ENCODE data around the gene AMPH.

DNA sequence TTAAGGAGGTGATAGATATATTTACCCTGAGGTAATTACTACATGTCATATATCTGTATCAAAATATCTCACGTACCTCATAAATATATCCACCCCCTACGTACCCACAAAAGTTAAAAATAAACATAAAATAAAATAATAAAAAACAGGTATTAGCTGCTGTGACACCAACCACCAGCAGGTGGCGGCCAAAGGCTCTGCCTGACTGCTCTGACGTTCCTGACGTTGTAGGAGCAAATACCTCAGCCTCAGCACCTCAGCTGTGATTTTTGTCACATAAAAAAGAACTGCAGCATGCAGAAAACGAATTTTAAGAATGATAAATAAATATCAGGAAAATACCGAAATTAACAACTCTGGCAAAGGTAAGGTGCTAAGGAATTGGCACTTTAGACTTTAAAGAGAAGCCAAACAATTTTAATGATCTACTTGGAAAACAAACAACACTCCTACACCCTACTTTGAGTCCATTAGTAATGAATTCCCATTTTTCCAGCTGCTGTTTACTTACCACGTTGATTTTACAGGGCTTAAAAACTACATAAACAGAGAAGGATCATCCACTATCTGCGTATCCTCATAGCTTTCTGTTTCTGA is 232.3 kb downstream of the AMPH start:
- TF ChIP-seq POLR2A (IDR thresholded peaks at IDR 0.05; ENCODE audit: low read depth, low read length) (no peak), POLR2AphosphoS5 (IDR thresholded peaks at IDR 0.05; ENCODE audit: low read depth, low read length) (no peak), TAF1 (IDR thresholded peaks at IDR 0.05; ENCODE audit: low read depth, low read length) (no peak), POU2F2 (IDR thresholded peaks at IDR 0.05; ENCODE audit: low read depth, low read length) (no peak)

All from GM12891 (cell line).